Gastroesophageal sphincter (tissue), 3 donors: Measurements from ENCODE around the gene NDUFS6.

Experiments used
- EP300 ChIP-seq: sonication (generic); formaldehyde crosslinking; IDR thresholded peaks from one replicate; pipeline ENCODE4 v1.6.1; 2017; ENCODE audit warnings: antibody characterized with exemption, mild to moderate bottlenecking
- POLR2A ChIP-seq, 2 donors: fragments of 450-650 bp; IDR thresholded peaks; one replicate each; pipeline ENCODE4 v1.6.1; 2017; ENCODE audit warnings: antibody characterized with exemption in 2 of 2, mild to moderate bottlenecking in 2 of 2, moderate library complexity in 1 of 2
- POLR2AphosphoS5 ChIP-seq: sonication (generic); formaldehyde crosslinking; IDR thresholded peaks from one replicate; pipeline ENCODE4 v1.6.1; 2017; ENCODE audit warnings: antibody characterized with exemption
- TF ChIP-seq, protein P1 (sequence below), 4 experiments: fragments of 200-600 bp in 2 of 4; fragments of 450-650 bp in 2 of 4; sonication (generic) in 1 of 4; IDR thresholded peaks; one replicate each; pipeline ENCODE4 v1.5.1; 2017 to 2019; ENCODE audit warnings: antibody characterized with exemption in 4 of 4, mild to moderate bottlenecking in 2 of 4, moderate library complexity in 2 of 4

DNA sequence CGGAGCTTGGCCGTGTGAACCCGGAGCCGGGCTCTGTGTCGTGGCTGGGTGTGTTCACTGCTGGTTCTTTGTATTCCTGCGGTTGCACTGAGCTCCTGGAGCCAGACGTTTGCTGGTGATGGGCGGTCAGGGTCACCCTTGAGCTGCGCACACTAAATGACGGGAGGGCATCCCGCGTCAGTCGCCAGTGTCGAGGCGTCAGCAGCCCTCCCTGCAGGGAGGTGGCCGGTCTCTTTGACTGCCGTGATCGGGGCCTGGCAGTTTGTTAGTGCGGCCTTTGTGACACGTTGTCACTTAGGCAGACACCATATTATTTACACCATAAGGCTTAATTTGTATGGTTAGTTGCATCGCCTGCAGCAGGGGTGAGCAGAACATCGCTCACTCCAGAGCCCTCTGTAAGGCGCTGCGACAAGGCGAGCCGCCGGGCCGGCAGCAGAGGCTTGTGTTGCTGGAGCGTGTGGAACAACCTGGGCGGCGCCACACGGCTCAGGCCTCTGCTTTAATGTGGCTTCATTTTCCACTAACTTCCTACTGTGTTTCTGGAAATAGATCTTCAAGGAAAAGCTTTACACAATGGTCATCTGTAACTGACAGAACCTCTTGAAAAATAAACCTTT lies 8.3 kb downstream of the NDUFS6 start:
- TF ChIP-seq, protein P1, sequence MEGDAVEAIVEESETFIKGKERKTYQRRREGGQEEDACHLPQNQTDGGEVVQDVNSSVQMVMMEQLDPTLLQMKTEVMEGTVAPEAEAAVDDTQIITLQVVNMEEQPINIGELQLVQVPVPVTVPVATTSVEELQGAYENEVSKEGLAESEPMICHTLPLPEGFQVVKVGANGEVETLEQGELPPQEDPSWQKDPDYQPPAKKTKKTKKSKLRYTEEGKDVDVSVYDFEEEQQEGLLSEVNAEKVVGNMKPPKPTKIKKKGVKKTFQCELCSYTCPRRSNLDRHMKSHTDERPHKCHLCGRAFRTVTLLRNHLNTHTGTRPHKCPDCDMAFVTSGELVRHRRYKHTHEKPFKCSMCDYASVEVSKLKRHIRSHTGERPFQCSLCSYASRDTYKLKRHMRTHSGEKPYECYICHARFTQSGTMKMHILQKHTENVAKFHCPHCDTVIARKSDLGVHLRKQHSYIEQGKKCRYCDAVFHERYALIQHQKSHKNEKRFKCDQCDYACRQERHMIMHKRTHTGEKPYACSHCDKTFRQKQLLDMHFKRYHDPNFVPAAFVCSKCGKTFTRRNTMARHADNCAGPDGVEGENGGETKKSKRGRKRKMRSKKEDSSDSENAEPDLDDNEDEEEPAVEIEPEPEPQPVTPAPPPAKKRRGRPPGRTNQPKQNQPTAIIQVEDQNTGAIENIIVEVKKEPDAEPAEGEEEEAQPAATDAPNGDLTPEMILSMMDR (IDR thresholded peaks at IDR 0.05), result no peak
- TF ChIP-seq POLR2AphosphoS5 (no peak), POLR2A (IDR thresholded peaks at IDR 0.05) (no peak), EP300 (no peak)
